Measurements from ENCODE around the gene C11orf58.

C11orf58 gene

DNA sequence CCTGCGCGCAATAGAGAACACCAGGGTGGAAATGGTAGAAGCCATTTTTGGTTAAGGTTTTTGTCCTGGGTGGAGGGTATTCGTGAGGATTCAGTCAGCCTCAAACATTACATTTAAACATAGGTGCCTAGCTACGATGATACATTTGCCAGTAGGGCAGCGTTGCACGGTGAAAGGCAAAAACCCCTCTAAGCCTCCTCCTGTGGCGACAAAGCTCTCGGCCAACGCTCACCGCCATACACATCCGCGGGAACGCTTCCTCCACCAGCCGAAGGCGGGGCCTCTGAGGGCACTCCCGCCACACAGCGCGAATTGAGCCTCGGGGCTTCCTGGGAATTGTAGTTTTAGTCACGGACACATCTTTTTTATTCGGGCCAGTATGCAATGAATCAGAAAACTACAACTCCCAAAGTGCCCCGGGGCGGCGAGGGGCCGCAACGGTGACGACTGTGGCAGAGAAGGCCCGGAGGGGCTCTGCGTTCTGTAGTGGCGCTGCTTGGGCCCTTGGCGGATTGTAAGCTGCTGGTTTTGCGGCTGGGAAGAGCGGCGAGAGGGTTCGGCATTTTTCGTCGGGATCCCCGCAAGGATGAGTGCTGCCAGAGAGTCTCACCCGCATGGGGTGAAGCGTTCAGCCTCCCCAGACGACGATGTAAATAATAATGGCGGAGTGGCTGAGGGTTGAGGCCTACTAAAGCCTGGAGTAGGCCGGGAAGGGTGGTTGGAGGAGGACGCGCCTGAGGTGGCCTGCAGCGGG lies at the start of gene C11orf58:
Gene C11orf58 (plus strand): TSS at position 455 of the 754 bp plus-strand sequence. CDS start 132 bp downstream, at position 587.
- peak; percentile 97 for DNase-seq

DNA sequence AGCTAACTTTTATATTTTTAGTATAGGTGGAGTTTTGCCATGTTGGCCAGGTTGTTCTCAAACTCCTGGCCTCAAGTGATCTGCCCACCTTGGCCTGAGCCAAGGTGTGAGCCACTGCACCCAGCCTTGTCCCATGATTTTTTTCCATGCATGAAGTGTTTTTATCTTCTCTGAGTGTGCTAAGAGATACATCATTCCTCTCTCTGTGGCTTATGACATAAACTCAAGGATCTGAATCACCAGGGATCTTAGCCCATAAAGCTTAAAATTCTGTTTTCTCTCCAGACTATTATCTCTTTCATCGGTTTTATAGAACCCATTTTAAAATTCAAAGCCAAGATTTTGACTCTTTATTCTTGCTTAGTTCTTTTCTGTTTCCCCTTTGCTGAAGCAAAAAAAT lies 48.4 kb upstream of the C11orf58 start:
- DNase-seq, result no peak

DNA sequence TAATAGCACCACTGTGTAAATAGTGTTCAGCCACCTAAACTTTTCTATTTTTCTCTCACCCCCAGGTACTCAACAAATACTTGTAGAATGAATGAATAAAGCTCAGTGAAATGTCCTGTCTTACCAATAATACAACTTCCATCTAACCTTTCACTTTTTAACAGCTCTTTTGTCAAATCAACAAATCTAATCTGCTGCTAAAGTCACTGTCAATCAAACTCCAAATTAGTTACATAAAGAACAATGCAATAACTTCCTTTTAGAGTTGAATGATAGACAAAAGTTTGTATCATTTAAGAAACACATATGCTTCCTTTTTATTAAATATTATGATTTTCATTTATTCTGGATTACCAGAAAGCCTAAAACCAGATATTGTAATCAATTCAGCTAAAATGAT lies 34.7 kb upstream of the C11orf58 start:
- no peak for DNase-seq

- no peak for DNase-seq
Measured at GRCh38 chr11:16713594-16713993, 24.9 kb upstream of the C11orf58 start.

- no peak for DNase-seq
Measured at GRCh38 chr11:16722581-16723344, 15.7 kb upstream of the C11orf58 start.

DNA sequence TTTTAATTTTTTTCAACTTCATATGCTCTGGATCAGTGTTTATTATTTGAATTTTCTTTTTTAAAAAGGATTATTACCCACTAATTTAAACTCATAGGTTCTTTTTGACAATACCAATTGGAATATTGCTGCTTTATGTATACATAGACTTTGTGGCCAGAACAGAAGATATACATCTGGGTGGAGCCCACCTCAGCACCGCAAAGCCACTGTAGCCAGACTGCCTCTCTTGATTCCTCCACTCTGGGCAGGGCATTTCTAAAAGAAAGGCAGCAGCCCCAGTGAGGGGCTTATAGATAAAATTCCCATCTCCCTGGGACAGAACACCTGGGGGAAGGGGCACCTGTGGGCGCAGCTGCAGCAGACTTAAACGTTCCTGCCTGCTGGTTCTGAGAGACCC lies 10.6 kb upstream of the C11orf58 start:
- DNase-seq, result no peak

GRCh38 chr11:16737818-16738192 lies 642 bp upstream of the C11orf58 start:
- DNase-seq, result no peak

- DNase-seq, result peak; percentile 31
Measured at GRCh38 chr11:16738947-16739815, 734 bp downstream of the C11orf58 start.

GRCh38 chr11:16741473-16741872 lies 3.0 kb downstream of the C11orf58 start:
- DNase-seq, result no peak

DNA sequence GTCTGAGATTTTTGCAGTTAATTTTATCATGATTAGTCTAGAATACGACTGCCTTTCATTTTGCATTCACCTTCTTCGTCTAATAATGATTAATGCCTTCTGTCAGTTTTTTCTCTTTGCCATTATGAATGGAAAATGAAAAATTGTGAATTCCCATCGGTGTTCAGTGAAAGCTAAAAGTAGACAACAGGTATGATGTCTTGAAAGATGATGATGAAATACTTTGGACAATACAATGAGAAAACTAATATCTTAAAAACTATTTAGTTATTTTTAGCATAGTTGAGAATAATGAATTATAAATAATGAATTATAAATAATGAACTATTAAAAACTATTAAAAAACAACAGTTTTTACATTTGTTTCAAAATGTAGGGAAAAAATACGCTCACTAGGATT lies 5.0 kb downstream of the C11orf58 start:
- DNase-seq, result no peak

GRCh38 chr11:16744128-16744725 lies 5.8 kb downstream of the C11orf58 start:
- DNase-seq, result no peak

DNA sequence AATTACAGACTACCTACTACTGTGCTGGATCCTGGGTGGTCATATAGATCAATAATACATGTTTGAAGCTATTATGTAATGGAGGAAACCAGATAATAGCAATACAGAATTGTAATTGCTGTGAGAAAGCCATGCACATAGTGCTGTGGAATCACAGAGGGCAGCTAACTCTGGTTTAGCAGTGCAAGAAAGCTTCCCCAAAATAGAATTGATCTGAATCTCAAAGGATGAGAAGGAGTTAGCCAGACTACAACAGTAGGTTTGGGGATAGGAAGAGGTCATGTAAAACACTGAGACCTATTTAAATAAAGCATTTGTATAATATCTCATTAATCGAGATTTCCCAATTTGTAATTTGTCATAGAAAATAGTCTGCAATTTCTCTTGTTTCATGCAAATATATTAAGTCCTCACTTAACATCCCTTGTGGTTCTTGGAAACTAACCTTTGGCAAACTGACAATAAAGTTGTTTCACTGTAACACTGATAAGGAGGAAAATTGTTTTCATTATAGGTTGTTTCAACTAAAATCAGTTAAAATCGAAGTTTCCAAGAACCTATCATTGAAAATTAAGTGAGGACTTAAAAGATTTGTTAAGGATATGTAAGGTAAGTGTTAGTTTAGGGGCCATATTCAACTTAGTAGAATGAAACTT lies 7.6 kb downstream of the C11orf58 start:
- DNase-seq, result no peak

DNA sequence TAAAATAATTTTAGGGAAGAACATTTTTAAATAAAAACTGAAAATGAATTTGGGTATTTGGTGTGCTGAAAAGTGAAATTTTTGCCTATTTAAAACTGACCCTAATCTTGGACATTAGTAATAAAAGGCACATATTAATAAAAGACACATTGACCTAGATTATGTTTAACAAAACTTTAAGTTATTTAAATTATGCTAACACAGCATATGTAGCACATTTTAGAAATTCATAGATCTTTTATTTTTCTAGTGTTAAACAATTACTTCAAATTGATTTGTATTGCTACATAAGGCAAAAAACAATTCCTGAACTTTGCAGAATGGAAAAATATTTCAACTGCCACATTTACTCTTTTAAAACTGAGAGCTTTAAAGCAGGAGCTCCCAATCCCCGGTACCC lies 10.6 kb downstream of the C11orf58 start:
- no peak for DNase-seq

DNA sequence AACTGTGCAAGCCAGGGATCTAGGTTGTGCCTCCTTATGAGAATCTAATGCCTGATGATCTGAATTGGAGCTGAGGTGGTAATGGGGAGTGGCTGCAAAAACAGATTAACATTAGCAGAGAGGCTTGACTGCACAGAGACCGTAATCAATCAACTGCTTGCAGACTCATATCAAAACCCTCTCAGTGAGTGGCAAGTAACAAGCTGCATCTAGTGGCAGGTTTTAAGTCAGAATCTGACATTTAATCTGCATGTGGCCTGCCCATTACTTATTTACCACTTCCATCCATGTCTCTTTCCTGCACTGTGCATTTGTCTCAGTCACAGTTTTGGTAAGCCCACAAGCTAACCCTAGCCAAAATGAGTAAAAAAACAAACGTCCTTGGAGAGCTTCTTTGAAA lies 11.2 kb downstream of the C11orf58 start:
- no peak for DNase-seq

DNA sequence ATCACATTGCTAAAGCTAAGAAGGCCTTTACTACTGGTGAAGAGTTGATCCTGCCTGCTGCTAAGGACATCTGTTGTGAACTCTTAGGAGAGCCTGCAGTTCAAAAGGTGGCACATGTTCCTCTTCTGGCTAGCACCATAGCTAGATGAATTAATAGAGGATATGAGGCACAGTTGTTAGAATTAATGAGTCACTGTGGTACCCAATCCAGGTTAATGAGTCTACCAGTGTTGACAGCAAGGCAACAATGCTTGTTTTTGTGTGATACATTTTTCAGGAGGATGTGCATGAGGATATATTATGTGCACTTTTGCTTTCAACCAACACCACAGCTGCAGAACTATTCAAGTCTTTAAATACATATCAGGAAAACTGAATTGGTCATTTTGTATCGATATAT lies 12.0 kb downstream of the C11orf58 start:
- no peak for DNase-seq

DNA sequence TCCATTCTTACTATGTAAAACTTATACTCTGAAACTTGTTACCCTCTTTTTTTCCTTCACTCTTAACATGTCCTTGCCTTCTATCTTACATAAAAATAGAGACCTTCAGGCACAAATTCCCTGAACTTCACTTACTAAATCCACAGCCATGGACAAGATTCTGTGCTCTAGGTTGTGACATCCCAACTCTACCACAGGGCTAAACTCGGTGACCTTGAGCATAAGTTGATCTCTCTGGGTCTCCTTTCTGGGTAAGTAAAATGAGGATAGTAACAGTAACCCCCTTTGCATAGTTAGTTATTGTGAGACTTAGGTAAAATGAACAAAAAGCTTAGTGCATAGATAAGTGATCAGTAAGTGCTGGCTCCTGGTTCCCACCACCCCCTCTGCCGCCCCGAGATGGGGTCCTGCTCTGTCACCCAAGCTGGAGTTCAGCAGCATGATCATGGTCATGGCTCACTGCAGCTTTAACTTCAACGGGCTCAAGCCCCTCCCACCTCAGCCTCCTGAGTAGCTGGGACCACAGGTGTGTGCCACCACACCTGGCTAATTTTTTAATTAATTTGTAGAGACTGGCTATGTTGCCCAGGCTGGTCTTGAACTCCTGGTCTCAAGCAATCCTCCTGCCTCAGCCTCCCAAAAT lies 20.1 kb downstream of the C11orf58 start:
- no peak for DNase-seq

DNA sequence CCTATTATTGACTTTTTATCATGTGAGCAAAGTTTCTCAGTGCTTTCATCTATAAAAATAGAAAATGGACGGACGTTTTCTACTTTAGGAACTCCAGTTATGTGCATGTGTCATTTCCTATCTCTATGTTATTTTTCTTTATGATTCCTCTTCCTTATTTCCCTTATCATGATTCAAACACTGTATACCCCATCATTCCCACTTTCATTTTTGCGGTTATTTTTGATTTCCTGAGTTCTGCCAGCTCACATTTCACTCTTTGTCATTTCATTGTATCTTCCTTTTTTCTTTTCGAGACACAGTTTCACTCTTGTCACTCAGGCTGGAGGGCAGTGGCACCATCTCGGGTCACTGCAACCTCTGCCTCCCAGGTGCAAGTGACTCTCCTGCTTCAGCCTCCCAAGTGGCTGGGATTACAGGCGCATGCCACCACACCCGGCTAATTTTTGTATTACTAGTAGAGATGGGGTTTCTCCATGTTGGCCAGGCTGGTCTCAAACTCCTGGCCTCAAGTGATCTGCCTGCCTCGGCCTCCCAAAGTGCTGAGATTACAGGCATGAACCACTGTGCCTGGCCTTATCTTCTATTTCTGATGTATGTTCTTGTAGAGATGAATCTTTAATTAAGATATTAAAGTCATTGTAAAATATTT lies 21.5 kb downstream of the C11orf58 start:
- no peak for DNase-seq

GRCh38 chr11:16763746-16764145 lies 25.3 kb downstream of the C11orf58 start:
- no peak for DNase-seq

DNA sequence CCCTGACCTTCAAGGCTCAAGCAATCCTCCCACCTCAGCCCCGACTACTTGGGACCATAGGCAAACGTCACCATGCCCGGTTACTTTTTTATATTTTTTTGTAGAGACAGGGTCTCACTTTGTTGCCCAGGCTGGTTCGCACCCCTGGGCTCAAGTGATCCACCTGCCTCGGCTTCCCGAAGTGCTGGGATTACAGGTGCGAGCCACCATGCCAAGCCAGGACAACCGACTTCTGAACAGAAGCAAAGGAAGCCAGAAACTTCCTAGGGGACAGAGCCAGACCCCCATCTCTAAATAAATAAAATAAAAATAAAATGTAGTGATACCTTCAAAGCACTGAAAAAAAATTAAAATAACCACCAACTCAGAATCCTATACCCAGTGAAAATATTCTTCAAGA lies 26.4 kb downstream of the C11orf58 start:
- DNase-seq, result no peak

GRCh38 chr11:16767137-16767536 lies 28.7 kb downstream of the C11orf58 start:
- no peak for DNase-seq

GRCh38 chr11:16767957-16768356 lies 29.5 kb downstream of the C11orf58 start:
- no peak for DNase-seq
